Activated T-helper 2 cell treated with anti-CD3 and anti-CD28 coated beads, Interferon-gamma antibody, Interleukin-2, Interleukin-4, amounts not matched to agents 10 μg/mL and 5 μg/mL and 100 μg/mL, durations not matched to agents 14 hours and 24 hours and 36 hours (primary cell): ENCODE data around the gene VASH2. TPM values are rescaled to one million over a fixed set of nuclear protein-coding genes. Genes with fewer than 3 reads are reported as not detected.

Source experiments
- DNase-seq: peaks from one replicate; pipeline ENCODE4 v3.0.0; 2021; ENCODE audit warnings: low spot score
- H3K27ac Mint-ChIP-seq: one replicate; pipeline ENCODE4 v1.8.0; 2021; ENCODE audit warnings: mixed read lengths
- H3K27me3 Mint-ChIP-seq: one replicate; pipeline ENCODE4 v1.8.0; 2021; ENCODE audit warnings: low read depth, mixed read lengths
- H3K36me3 Mint-ChIP-seq: one replicate; pipeline ENCODE4 v1.8.0; 2021; ENCODE audit warnings: low read depth, mixed read lengths
- H3K4me1 Mint-ChIP-seq: one replicate; pipeline ENCODE4 v1.8.0; 2021; ENCODE audit warnings: low read depth, mixed read lengths
- H3K4me3 Mint-ChIP-seq: one replicate; pipeline ENCODE4 v1.8.0; 2021; ENCODE audit warnings: low read depth, mild to moderate bottlenecking, moderate library complexity, mixed read lengths
- H3K9me3 Mint-ChIP-seq: one replicate; pipeline ENCODE4 v1.8.0; 2021; ENCODE audit warnings: mixed read lengths
- intact Hi-C: fragments of 100-400 bp; cut with micrococcal nuclease; formaldehyde crosslinking; loops from one replicate; pipeline ENCODE4 v1.15.1; 2023
- total RNA-seq: library from RNA; stranded (reverse); gene quantifications from 2 replicates; pipeline ENCODE4 v1.2.3, GENCODE V29; 2022

The VASH2 gene
- total RNA-seq, 1 donor from 2014 or later, result 1.8 TPM

- H3K4me1 Mint-ChIP-seq, result peaks cover 4% of the 10 kb centered on the region
- intact Hi-C loops, result no loop called here
- peaks cover 14% of the 10 kb centered on the region for H3K27me3 Mint-ChIP-seq
- H3K27ac Mint-ChIP-seq, result no peak overlapping the region
- no peak for DNase-seq
- H3K36me3 Mint-ChIP-seq, result no peaks in the 10 kb centered on the region
- no peak overlapping the region for H3K4me3 Mint-ChIP-seq
- H3K9me3 Mint-ChIP-seq, result no peaks in the 10 kb centered on the region
Observed at GRCh38 chr1:212937034-212937433, 13.3 kb upstream of the VASH2 start.

DNA sequence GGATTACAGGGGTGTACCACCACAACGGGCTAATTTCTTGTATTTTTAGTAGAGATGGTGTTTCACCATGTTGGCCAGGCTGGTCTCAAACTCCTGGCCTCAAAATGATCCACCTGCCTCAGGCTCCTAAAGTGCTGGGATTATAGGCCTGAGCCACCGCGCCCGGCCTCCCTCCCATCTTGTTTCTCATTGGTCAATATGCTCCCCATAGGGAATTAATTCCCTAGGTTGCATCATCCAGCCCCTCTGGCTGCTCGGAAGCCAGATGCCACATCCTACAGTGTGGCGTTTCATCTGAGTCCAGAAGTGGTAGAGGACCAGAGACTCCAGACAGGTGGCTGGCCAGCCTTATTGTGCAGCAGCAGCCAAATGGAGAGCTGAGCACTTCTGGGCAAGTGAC lies 11.5 kb upstream of the VASH2 start:
- Mint-ChIP-seq H3K9me3 (no peaks in the 10 kb centered on the region), H3K4me1 (peaks cover 4% of the 10 kb centered on the region), H3K27me3 (peaks cover 14% of the 10 kb centered on the region), H3K36me3 (no peaks in the 10 kb centered on the region), H3K27ac (no peak overlapping the region), H3K4me3 (no peak overlapping the region)
- DNase-seq, result no peak
- intact Hi-C loops, result no loop called here

GRCh38 chr1:212941452-212941851 lies 8.9 kb upstream of the VASH2 start:
- no peaks in the 10 kb centered on the region for H3K36me3 Mint-ChIP-seq
- H3K27ac Mint-ChIP-seq, result no peak overlapping the region
- no peak overlapping the region for H3K4me3 Mint-ChIP-seq
- no peaks in the 10 kb centered on the region for H3K9me3 Mint-ChIP-seq
- DNase-seq, result no peak
- intact Hi-C loops, result no loop called here
- H3K4me1 Mint-ChIP-seq, result peaks cover 4% of the 10 kb centered on the region
- peaks cover 14% of the 10 kb centered on the region for H3K27me3 Mint-ChIP-seq

DNA sequence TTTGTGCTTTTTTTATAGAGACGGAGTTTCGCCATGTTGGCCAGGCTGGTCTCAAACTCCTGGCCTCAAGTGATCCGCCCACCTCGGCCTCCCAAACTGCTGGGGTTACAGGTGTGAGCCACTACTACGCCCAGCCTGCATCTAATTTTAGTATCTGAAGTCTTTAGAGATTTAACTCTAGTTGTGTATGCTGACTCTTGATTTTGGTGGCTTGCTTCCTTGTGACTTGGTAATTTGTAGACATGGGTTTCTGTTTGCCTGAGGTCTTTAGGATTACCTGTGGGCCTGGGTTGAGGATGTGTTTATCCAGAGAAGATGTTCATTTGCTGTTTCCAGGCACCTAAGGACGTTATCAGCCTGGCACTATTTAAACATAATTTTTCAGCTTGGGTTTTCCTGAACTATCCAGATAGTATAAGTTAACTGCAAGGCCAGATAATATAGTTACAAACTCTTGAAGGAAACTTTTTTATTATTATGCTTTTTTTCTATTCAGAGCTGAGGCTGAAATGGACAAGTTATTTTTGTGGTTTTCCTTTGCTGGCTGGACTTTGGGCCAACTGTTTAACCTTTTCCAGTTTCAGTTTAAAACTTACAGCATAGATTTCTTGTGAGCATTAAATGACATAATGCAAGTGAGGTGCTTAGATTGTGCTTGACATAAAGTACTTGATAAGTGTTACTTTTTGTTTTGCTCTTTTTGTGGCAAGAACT lies 7.5 kb upstream of the VASH2 start:
- Mint-ChIP-seq H3K27ac (no peak overlapping the region), H3K9me3 (no peaks in the 10 kb centered on the region), H3K4me1 (peaks cover 4% of the 10 kb centered on the region), H3K36me3 (no peaks in the 10 kb centered on the region), H3K4me3 (no peak overlapping the region), H3K27me3 (peaks cover 16% of the 10 kb centered on the region)
- DNase-seq, result no peak
- intact Hi-C loops, result no loop called here

GRCh38 chr1:212943393-212943710 lies 7.0 kb upstream of the VASH2 start:
- no peak overlapping the region for H3K4me3 Mint-ChIP-seq
- intact Hi-C loops, result no loop called here
- peaks cover 2% of the 10 kb centered on the region for H3K9me3 Mint-ChIP-seq

GRCh38 chr1:212944229-212944901 lies 6.0 kb upstream of the VASH2 start:
- Mint-ChIP-seq H3K36me3 (no peaks in the 10 kb centered on the region), H3K9me3 (peaks cover 6% of the 10 kb centered on the region), H3K4me3 (no peak overlapping the region), H3K27ac (no peak overlapping the region), H3K4me1 (no peaks in the 10 kb centered on the region), H3K27me3 (peaks cover 26% of the 10 kb centered on the region)
- no peak for DNase-seq
- intact Hi-C loops, result no loop called here

More at GRCh38 chr1:212943393-212943710, 7.0 kb upstream of the VASH2 start:
- Mint-ChIP-seq H3K27me3 (peaks cover 18% of the 10 kb centered on the region), H3K27ac (no peak overlapping the region), H3K36me3 (no peaks in the 10 kb centered on the region), H3K4me1 (peaks cover under 1% of the 10 kb centered on the region)
- no peak for DNase-seq

- peaks cover 6% of the 10 kb centered on the region for H3K9me3 Mint-ChIP-seq
- no peak overlapping the region for H3K4me3 Mint-ChIP-seq
Observed at GRCh38 chr1:212945056-212945455, 5.3 kb upstream of the VASH2 start.

GRCh38 chr1:212945463-212946160 lies 4.7 kb upstream of the VASH2 start:
- Mint-ChIP-seq H3K9me3 (peaks cover 6% of the 10 kb centered on the region), H3K4me1 (peaks cover 2% of the 10 kb centered on the region), H3K36me3 (no peaks in the 10 kb centered on the region), H3K4me3 (no peak overlapping the region), H3K27me3 (peaks cover 31% of the 10 kb centered on the region), H3K27ac (no peak overlapping the region)
- intact Hi-C loops, result no loop called here
- no peak for DNase-seq

More at GRCh38 chr1:212945056-212945455, 5.3 kb upstream of the VASH2 start:
- H3K36me3 Mint-ChIP-seq, result no peaks in the 10 kb centered on the region
- peaks cover under 1% of the 10 kb centered on the region for H3K4me1 Mint-ChIP-seq
- no peak overlapping the region for H3K27ac Mint-ChIP-seq
- peaks cover 31% of the 10 kb centered on the region for H3K27me3 Mint-ChIP-seq
- intact Hi-C loops, result no loop called here
- DNase-seq, result no peak

DNA sequence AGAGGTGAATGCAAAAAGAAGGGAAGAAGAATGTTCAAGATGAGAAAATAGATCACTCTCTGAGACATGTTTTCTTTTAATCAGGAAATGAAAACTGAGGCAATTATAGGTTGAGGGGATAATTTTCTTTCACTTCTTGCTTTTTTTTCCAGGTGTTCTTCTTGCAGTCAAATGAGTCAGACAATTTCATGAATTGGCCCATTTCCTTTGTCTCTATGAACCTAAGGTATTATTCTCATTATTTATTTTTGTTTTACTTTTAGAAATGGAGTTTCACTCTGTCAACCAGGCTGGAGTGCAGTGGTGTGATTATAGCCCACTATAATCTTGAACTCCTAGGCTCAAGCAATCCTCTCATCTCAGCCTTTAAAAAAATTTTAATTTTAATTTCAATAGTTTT lies 3.5 kb upstream of the VASH2 start:
- Mint-ChIP-seq H3K9me3 (peaks cover 6% of the 10 kb centered on the region), H3K27ac (no peak overlapping the region)
- intact Hi-C loops, result no loop called here

GRCh38 chr1:212949771-212950170 lies 570 bp upstream of the VASH2 start:
- no peaks in the 10 kb centered on the region for H3K36me3 Mint-ChIP-seq
- no peak for DNase-seq
- intact Hi-C loops, result no loop called here
- H3K4me3 Mint-ChIP-seq, result peak overlapping the region; percentile 79
- peaks cover 48% of the 10 kb centered on the region for H3K27me3 Mint-ChIP-seq
- no peak overlapping the region for H3K27ac Mint-ChIP-seq
- H3K9me3 Mint-ChIP-seq, result peaks cover 6% of the 10 kb centered on the region
- peaks cover 2% of the 10 kb centered on the region for H3K4me1 Mint-ChIP-seq

More for the DNA sequence above, 3.5 kb upstream of the VASH2 start:
- H3K27me3 Mint-ChIP-seq, result peaks cover 26% of the 10 kb centered on the region
- no peak overlapping the region for H3K4me3 Mint-ChIP-seq
- DNase-seq, result no peak
- H3K4me1 Mint-ChIP-seq, result peaks cover 2% of the 10 kb centered on the region
- no peaks in the 10 kb centered on the region for H3K36me3 Mint-ChIP-seq

DNA sequence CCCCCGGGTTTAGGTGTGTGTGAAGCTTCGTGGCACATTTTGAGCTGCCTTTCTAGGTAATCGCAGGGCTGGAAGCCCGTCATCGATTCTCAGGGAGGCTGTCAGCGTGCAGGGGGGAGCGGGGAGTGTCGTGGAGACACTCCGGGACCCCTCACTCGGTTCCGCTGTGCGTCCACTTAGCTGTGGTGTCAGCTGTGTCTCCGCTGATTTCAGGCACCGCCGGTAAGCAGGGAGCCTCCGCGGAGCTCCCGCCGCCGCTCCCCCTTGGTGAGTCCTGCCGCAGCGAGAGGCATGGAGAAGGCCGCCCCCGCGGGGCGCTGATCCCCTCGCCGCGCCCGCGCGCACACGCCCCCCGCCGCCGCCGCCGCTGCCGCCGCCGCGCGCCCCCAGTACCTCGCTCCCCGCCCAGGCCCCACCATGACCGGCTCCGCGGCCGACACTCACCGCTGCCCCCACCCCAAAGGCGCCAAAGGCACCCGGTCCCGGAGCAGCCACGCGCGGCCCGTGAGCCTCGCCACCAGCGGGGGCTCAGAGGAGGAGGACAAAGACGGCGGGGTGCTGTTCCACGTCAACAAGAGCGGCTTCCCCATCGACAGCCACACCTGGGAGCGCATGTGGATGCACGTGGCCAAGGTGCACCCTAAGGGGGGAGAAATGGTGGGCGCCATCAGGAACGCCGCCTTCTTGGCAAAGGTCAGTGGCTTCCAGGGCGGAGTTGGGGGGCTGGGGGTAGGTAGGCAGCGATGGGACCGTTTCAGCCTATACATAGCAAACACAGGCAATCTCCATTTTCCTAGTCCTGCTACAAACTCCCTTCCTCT lies 995 bp downstream of the VASH2 start:
- H3K36me3 Mint-ChIP-seq, result no peaks in the 10 kb centered on the region
- peaks cover 6% of the 10 kb centered on the region for H3K9me3 Mint-ChIP-seq
- no peak overlapping the region for H3K27ac Mint-ChIP-seq
- H3K4me1 Mint-ChIP-seq, result peaks cover 2% of the 10 kb centered on the region
- H3K27me3 Mint-ChIP-seq, result peaks cover 57% of the 10 kb centered on the region
- DNase-seq, result no peak
- peak overlapping the region; percentile 79 for H3K4me3 Mint-ChIP-seq
- intact Hi-C loops, result no loop called here

GRCh38 chr1:212951947-212952640 lies 1.8 kb downstream of the VASH2 start:
- peaks cover 58% of the 10 kb centered on the region for H3K27me3 Mint-ChIP-seq
- DNase-seq, result no peak
- H3K4me1 Mint-ChIP-seq, result peaks cover 2% of the 10 kb centered on the region
- intact Hi-C loops, result no loop called here
- peak overlapping the region; percentile 44 for H3K4me3 Mint-ChIP-seq
- no peak overlapping the region for H3K27ac Mint-ChIP-seq
- H3K36me3 Mint-ChIP-seq, result no peaks in the 10 kb centered on the region
- H3K9me3 Mint-ChIP-seq, result peaks cover 6% of the 10 kb centered on the region
